Bronchial epithelial cell (primary cell): ENCODE results near the gene NRF1. TPM values are rescaled to one million over a fixed set of nuclear protein-coding genes. Genes with fewer than 3 reads are reported as not detected.

ENCODE experiments used
- DNase-seq: peaks from one replicate; pipeline ENCODE4 v3.0.0-alpha.2; 2010; ENCODE audit warnings: low read depth
- FAIRE-seq: peaks from 2 replicates; lab custom pipeline; 2011; peaks lifted over from hg19 to GRCh38; lab: Jason Lieb, UNC
- H3K27me3 ChIP-seq: 2 replicates; pipeline ENCODE4 v1.5.1; 2011; ENCODE audit warnings: low read length; ENCODE audit not compliant: control insufficient read depth, insufficient read depth
- H3K36me3 ChIP-seq: 2 replicates; pipeline ENCODE4 v1.5.1; 2011; ENCODE audit warnings: low read length; ENCODE audit not compliant: control insufficient read depth, insufficient read depth
- H3K4me3 ChIP-seq: 2 replicates; pipeline ENCODE4 v1.5.1; 2011; ENCODE audit warnings: mild to moderate bottlenecking, low read depth, low read length, control low read depth
- total RNA-seq: library from RNA; depleted of rRNA; stranded (reverse); fragments of >200 nt; gene quantifications from 2 replicates; pipeline ENCODE4 v1.2.1, GENCODE V29; 2014
- TF ChIP-seq, protein P1 (sequence below): IDR thresholded peaks from 2 replicates; pipeline ENCODE4 v1.5.1; 2011; ENCODE audit warnings: mild to moderate bottlenecking, moderate library complexity, low read length, control low read depth, inconsistent platforms; ENCODE audit not compliant: insufficient read depth, severe bottlenecking

NRF1 gene
- total RNA-seq, 1 donor from 2014 or later: 12.1 TPM

DNA sequence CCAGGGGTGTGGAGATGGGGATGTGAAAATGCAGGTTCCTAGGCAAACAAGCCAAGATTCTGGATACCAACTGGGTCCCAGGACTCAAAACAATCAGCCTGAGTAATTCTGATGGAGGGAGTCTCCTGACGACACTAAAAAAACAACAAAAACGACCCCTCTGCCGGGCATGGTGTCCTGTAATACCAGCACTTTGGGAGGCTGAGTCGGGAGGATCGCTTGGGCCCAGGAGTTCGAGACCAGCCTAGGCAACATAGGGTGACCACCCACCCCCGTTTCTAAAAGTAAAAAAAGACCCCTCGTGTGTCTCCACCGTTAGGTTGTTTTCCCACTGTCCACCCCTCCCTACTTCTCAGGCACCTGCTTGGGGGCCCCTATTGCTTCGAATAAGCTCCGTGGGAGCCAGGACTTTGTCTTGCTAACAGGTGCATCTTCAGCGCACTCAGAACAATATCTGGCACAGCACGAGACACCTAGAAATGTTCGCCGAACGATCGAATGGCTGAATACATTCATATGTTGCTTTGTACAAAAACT is 743 bp upstream of the NRF1 start:
- FAIRE-seq: no peak
- Histone ChIP-seq H3K36me3 (peaks cover 3% of the 10 kb centered on the region), H3K4me3 (peak overlapping the region; percentile 95), H3K27me3 (no peaks in the 10 kb centered on the region)
- TF ChIP-seq, protein P1, sequence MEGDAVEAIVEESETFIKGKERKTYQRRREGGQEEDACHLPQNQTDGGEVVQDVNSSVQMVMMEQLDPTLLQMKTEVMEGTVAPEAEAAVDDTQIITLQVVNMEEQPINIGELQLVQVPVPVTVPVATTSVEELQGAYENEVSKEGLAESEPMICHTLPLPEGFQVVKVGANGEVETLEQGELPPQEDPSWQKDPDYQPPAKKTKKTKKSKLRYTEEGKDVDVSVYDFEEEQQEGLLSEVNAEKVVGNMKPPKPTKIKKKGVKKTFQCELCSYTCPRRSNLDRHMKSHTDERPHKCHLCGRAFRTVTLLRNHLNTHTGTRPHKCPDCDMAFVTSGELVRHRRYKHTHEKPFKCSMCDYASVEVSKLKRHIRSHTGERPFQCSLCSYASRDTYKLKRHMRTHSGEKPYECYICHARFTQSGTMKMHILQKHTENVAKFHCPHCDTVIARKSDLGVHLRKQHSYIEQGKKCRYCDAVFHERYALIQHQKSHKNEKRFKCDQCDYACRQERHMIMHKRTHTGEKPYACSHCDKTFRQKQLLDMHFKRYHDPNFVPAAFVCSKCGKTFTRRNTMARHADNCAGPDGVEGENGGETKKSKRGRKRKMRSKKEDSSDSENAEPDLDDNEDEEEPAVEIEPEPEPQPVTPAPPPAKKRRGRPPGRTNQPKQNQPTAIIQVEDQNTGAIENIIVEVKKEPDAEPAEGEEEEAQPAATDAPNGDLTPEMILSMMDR: no peak
- DNase-seq: no peak

DNA sequence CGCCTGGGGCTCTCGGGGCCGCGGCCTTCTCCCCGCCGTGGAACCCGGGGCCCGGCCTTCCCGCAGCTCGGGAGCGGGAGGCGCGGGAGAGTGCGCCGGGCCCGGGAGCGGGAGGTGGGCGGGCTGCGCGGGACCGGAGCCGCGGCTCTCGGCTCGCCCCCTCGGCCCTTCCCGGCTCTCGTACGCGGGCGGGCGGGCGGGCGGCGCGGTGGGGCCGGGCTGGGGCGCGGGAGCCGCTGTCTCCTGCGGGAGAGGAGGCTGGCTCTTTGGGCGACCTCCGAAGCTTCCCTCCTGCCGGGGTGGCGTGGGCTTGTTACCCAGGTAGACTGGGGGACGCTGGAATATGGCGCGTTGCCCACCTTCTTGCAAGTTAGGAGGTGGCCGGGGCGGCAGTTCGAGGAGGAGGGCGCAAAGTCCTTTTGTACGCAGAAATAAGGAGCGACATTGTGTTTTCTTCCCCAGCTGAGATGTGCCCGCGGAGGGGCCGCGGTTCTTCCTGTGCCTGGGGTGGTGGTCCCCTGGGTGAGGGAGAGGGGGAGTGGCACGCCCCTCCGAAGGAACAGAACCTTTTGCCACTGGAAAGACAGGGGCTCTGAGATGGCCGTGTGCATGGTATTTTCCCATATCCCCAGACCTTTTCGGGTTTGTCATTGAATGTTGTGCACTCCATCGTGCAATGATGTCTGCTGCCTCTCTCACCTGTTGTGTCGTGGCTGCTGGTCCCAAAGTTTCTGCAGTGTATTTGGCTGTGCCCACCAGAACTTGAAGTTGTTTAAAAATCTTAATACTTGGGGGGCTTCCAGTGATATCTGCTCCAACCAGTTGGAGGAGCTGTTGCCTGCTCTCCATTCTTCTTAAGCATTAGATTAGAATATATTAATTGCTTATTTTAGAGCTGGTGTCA is 844 bp downstream of the NRF1 start:
- Histone ChIP-seq H3K27me3 (no peaks in the 10 kb centered on the region), H3K36me3 (peaks cover 3% of the 10 kb centered on the region), H3K4me3 (peak overlapping the region; percentile 95)
- DNase-seq (peak; percentile 50), FAIRE-seq (no peak)
- TF ChIP-seq, protein P1: peak; percentile 42

DNA sequence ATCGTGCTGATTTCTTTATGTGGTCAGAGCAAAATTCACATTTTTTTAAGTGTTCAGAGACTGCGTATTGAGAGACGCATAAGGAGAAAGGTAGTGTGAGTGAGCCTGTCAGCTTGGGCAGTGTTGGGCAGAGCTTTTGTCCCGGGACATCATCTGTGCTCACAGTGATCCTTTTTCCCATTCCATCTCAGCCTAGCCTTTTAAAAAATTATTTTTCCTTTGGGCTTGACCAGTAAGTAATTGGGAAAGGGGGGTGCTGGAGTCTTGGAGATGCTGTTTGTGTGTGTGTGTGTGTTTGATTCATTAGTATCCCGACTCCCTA is 1.5 kb downstream of the NRF1 start:
- H3K27me3 ChIP-seq: no peaks in the 10 kb centered on the region
- peak overlapping the region; percentile 95 for H3K4me3 ChIP-seq
- DNase-seq (no peak), FAIRE-seq (no peak)
- H3K36me3 ChIP-seq: peaks cover 3% of the 10 kb centered on the region
- TF ChIP-seq, protein P1: no peak

DNA sequence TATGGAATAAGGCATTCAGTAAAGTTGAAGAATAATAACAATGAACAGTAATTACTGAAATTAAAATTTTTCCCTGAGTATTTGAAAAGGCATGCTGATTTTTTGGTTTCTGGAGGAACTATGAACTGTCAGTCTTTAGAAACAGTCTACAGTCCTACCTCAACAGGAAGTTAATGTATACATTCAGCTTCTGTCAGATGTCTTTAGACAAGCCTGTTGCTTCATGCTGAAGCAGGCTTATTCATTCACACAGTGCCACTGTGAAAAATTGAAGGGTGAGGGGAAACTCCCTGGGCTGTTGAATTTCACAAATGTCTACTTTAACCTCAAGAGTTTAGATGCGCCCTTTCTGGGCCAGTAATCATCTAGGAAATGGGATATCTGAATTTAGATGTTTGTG is 3.5 kb downstream of the NRF1 start:
- no peak for FAIRE-seq
- Histone ChIP-seq H3K4me3 (no peak overlapping the region), H3K36me3 (no peaks in the 10 kb centered on the region), H3K27me3 (no peaks in the 10 kb centered on the region)
- DNase-seq: peak; percentile 83
- TF ChIP-seq, protein P1: no peak

DNA sequence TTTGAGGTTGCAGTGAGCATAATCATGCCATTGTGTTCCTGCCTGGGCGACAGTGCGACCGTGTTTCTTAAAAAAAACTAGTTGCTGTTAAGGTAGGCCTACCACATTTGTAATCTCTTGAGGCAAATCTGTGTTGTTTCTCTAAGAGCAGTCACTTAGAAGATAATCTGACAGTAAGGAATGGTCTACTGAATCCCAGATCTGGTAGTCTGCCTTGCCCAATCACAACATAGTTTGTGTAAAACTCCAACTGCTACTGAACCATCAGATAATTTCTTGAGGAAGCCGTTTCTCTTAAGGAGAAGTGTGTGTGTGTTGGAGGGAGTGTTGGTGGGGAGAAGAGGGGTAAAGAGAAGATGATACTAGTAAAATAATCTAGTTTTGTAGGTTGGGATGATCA is 5.0 kb downstream of the NRF1 start:
- TF ChIP-seq, protein P1: no peak
- Histone ChIP-seq H3K36me3 (no peaks in the 10 kb centered on the region), H3K4me3 (no peak overlapping the region), H3K27me3 (no peaks in the 10 kb centered on the region)
- DNase-seq (no peak), FAIRE-seq (no peak)
